Thyroid gland (tissue), 4 donors: ENCODE results near the gene BECN2.

Experiments
- POLR2A ChIP-seq, 2 donors: fragments of 450-650 bp; IDR thresholded peaks; one replicate each; pipeline ENCODE4 v1.6.1; 2017; ENCODE audit warnings: antibody characterized with exemption in 2 of 2, mild to moderate bottlenecking in 2 of 2, moderate library complexity in 1 of 2
- TF ChIP-seq, protein P1 (sequence below), 6 experiments: fragments of 200-600 bp in 3 of 6; fragments of 450-650 bp in 3 of 6; sonication (generic) in 3 of 6; IDR thresholded peaks; one replicate each; pipeline ENCODE4 v1.5.1; 2016 to 2019; ENCODE audit warnings: antibody characterized with exemption in 6 of 6, mild to moderate bottlenecking in 2 of 6, inconsistent platforms in 1 of 6, moderate library complexity in 1 of 6

DNA sequence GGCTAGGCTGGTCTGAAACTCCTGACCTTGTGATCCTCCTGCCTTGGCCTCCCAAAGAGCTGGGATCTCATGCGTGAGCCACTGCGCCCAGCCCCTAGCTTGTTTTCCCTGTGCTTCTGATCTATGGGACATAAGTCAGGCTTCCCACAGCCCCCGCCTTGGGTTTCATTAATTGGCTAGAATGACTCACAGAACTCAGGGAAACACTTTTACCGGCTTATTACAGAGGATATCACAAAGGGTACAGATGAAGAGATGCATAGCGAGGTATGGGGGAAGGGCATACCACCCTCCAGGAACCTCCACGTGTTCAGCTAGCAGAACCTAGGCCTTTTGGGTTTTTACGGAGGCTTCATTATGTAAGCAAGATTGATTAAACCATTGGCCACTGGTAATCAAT, 42.9 kb downstream of the BECN2 start:
- TF ChIP-seq, protein P1, sequence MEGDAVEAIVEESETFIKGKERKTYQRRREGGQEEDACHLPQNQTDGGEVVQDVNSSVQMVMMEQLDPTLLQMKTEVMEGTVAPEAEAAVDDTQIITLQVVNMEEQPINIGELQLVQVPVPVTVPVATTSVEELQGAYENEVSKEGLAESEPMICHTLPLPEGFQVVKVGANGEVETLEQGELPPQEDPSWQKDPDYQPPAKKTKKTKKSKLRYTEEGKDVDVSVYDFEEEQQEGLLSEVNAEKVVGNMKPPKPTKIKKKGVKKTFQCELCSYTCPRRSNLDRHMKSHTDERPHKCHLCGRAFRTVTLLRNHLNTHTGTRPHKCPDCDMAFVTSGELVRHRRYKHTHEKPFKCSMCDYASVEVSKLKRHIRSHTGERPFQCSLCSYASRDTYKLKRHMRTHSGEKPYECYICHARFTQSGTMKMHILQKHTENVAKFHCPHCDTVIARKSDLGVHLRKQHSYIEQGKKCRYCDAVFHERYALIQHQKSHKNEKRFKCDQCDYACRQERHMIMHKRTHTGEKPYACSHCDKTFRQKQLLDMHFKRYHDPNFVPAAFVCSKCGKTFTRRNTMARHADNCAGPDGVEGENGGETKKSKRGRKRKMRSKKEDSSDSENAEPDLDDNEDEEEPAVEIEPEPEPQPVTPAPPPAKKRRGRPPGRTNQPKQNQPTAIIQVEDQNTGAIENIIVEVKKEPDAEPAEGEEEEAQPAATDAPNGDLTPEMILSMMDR (IDR thresholded peaks at IDR 0.05) = no peak
- TF ChIP-seq POLR2A (IDR thresholded peaks at IDR 0.05) = no peak
